H1 (cell line): Measurements from ENCODE around the gene ERH. TPM values are rescaled to one million over a fixed set of nuclear protein-coding genes. Genes with fewer than 3 reads are reported as not detected.

Experiments used
- ATF2 ChIP-seq: IDR thresholded peaks from 2 replicates; pipeline ENCODE4 v1.6.1; 2012; ENCODE audit warnings: low read length, inconsistent platforms
- CHD1 ChIP-seq: IDR thresholded peaks from 2 replicates; pipeline ENCODE4 v1.6.1; 2012; ENCODE audit warnings: low read depth, low read length, improper control_type of control experiment
- NRF1 ChIP-seq: IDR thresholded peaks from 2 replicates; pipeline ENCODE4 v1.6.1; 2011; ENCODE audit warnings: mild to moderate bottlenecking, low read depth, low read length, improper control_type of control experiment
- PHF8 ChIP-seq: fragments of 200-600 bp; sonication (generic); conservative IDR thresholded peaks from 2 replicates; pipeline ENCODE4 v1.7.1; 2012; ENCODE audit warnings: low read depth, mild to moderate bottlenecking, inconsistent platforms, low read length, moderate library complexity
- SRF ChIP-seq: IDR thresholded peaks from 2 replicates; pipeline ENCODE4 v1.6.1; 2011; ENCODE audit warnings: mild to moderate bottlenecking, low read depth, low read length, moderate library complexity
- polyA plus RNA-seq, 7 experiments: library from polyadenylated mRNA; depleted of rRNA in 3 of 7; stranded (reverse) in 5 of 7; unstranded in 2 of 7; fragments of >200 nt in 5 of 7; fragments of 200-250 nt in 2 of 7; gene quantifications; 1 replicate in 5 of 7; 2 replicates in 1 of 7; 4 replicates in 1 of 7; pipeline versions ENCODE4 v1.2.1 to v1.2.3, GENCODE V29; 2011 to 2013; ENCODE audit warnings: missing spikeins in 2 of 7, mixed read lengths in 2 of 7
- total RNA-seq: library from RNA; stranded (reverse); fragmentation: NEBNext Ultra II Directional; extraction: Animal tissue kit (Norgen Biotek cat#: 25700); gene quantifications from 2 replicates; pipeline ENCODE4 v1.2.1, GENCODE V29; 2021

The ERH gene
- total and polyA plus RNA-seq, 2 of the 8 experiments (the other 6 are each of a cell fraction or from before 2014, with no cell fraction given), result 329 to 454 TPM

DNA sequence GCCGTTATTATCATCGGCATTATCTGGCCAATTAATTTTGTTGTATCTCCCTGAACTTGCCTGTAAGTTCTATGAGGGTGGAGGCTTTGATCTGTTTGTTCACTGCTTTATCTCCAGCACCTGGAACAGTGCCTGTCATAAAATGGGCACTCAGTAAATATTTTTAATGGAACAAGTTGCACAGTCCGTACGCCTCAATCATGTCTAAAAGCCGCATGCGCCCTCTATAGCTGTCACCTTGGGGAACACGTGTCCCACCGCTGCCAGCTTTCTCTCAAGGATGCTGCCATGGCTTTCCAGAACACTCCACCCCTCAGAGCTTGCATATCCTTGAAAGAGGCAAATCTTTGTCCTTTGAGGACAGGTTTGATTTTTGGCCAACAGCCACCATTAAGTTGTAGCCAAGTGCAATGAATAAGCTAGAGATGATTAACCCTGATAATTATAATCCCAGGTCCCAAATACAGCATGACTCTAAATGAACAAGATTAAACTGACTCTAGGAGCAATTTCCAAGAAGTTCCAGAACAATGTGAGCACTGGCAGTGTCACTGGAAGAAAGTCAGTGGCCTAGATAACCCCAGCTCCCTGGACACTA is 55.1 kb downstream of the ERH start (continued):
- TF ChIP-seq NRF1 (no peak), CHD1 (no peak), PHF8 (no peak), SRF (no peak), ATF2 (no peak)
